ENCODE measurements around the gene RTL9.

RTL9 gene

GRCh38 chrX:110397904-110398303 is 39.3 kb downstream of the RTL9 start:
- H3K4me3 ChIP-seq (ENCODE audit: low read depth, low read length): no peak overlapping the region
- no peak for TF ChIP-seq CTCF (IDR thresholded peaks at IDR 0.05; ENCODE audit: borderline replicate concordance, insufficient read depth, low read depth, low read length)

- no peak for TF ChIP-seq CTCF (IDR thresholded peaks at IDR 0.05; ENCODE audit: borderline replicate concordance, insufficient read depth, low read depth, low read length)
- H3K4me3 ChIP-seq (ENCODE audit: low read depth, low read length): no peak overlapping the region
Measured at GRCh38 chrX:110399497-110399896, 40.8 kb downstream of the RTL9 start.

GRCh38 chrX:110399966-110400365 is 41.3 kb downstream of the RTL9 start:
- TF ChIP-seq CTCF (IDR thresholded peaks at IDR 0.05; ENCODE audit: borderline replicate concordance, insufficient read depth, low read depth, low read length): no peak
- no peak overlapping the region for H3K4me3 ChIP-seq (ENCODE audit: low read depth, low read length)

GRCh38 chrX:110401135-110401534 is 42.5 kb downstream of the RTL9 start:
- no peak overlapping the region for H3K4me3 ChIP-seq (ENCODE audit: low read depth, low read length)
- TF ChIP-seq CTCF (IDR thresholded peaks at IDR 0.05; ENCODE audit: borderline replicate concordance, insufficient read depth, low read depth, low read length): no peak

- TF ChIP-seq CTCF (IDR thresholded peaks at IDR 0.05; ENCODE audit: borderline replicate concordance, insufficient read depth, low read depth, low read length): no peak
Measured at GRCh38 chrX:110402091-110402849, 43.6 kb downstream of the RTL9 start.

GRCh38 chrX:110402850-110403221 is 44.2 kb downstream of the RTL9 start:
- no peak for TF ChIP-seq CTCF (IDR thresholded peaks at IDR 0.05; ENCODE audit: borderline replicate concordance, insufficient read depth, low read depth, low read length)
- H3K4me3 ChIP-seq (ENCODE audit: low read depth, low read length): no peak overlapping the region

More at GRCh38 chrX:110402091-110402849, 43.6 kb downstream of the RTL9 start:
- H3K4me3 ChIP-seq (ENCODE audit: low read depth, low read length): no peak overlapping the region
